GM19467 (cell line): ENCODE measurements around the gene CAMK2G.
"Not testable (repeated sequence)": the region's sequence is repeated elsewhere in the genome, so short reads cannot be mapped to it uniquely, and the experiment has no call there.

Experiments used
- ATAC-seq: cut with Tn5 transposase; IDR thresholded peaks from one replicate; pipeline ENCODE4 v1.9.1; 2021; ENCODE audit warnings: mild to moderate bottlenecking, moderate library complexity; ENCODE audit not compliant: unreplicated experiment

CAMK2G gene

DNA sequence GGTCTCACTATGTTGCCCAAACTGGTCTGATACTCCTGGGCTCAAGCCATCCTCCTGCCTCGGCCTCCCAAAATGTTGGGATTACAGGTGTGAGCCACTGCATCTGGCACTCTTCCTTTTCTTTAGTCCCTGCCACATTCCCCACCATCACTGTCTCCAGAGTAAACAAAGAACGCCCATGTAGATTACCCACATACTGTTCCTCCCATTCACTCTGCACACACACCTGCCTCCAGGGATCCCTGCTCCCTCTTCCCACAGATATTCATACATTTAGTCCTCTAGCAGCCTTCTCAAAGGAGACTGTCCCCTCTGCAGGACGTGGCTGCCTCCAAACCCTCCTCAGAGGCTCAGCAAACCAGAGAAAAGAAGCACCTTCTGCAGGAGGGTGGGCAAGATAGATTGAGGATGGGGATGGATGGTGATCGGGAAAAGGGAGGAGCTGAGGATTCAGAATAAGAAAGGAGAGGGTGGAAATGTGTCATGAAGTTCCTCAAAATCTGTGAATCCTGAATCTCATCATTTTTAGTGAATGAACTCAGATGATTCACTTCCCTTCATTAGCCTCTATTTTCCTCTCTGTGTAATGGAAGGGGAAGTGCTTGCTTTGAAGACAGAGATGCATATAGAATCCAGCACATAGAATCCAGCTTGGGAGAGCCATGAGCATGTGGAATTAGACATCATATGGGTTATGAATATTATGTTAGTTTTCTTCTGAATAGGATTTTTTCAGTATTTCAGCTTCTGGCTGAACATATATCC lies 31.1 kb upstream of the CAMK2G start:
- ATAC-seq, result no peak

DNA sequence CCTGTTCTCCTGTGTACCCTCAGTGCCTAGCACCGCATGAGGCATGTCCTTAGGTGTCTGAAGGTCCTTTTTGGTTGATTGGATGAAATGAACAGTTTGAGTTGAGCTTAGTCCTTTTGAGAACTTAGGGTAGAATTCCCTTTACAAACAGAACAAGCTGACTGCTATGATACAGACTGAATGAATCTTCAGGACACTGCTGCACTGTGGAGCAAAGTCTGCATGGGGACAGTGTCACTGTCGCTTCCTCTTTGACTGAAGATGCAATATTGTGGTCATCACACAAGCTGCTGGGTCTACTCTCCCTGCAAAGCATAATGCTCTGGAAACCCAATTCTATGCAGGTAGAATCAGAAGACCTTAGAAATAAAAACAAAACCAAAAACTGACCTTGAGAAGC lies 28.0 kb upstream of the CAMK2G start:
- ATAC-seq, result no peak

DNA sequence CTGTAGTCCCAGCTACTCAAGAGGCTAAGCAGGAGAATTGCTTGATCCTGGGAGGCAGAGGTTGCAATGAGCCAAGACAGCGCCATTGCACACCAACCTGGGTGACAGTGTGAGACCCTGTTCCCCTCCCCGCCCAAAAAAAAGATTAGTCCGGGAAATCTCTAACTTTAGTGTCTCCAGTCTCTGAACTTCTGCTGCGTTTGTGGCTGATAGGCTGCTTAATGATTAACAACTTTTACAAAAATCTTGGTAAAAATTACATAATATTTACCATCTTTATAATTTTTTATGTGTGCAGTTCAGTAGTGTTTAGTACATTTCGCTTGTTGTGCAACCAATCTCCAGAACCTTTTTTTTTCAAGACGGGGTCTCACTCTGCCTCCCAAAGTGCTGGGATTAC lies 26.9 kb upstream of the CAMK2G start:
- no peak for ATAC-seq

DNA sequence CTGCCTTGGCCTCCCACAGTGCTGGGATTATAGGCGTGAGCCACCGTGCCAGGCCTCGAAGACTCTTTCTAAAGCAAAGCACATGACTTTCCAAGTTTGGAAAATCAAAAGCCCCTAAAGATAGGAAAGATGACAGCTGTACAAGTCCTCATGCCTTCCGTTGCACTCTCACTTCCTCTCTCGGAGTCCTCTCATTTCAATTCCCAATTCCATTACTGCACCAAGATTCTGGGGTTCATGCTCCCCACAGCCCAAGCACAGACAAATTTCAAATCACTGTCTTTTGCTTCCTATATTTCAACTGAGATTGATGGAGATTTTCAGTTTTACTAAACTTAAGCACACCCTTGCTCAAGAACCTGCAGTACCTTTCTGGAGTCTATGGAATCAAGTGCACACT lies 25.7 kb upstream of the CAMK2G start:
- no peak for ATAC-seq

DNA sequence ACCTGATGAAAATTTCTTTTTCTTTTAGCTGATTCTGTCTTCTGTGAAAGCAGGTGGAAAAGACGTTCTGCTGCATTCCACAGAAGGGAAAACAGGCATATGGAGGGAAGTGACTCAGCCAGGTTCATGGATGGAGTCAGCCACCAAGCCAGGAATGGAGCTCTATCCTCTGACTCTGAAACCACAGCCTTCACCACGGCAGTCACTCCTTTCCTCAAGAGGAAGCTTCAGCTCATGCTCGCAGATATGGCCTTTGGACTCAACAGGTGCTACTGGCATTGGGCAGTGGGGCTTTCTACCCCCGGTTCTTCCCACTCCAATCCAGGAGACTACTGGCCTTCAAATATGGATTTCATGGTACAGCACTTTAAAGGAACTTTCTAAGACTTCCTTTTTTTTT lies 25.1 kb upstream of the CAMK2G start:
- no peak for ATAC-seq

DNA sequence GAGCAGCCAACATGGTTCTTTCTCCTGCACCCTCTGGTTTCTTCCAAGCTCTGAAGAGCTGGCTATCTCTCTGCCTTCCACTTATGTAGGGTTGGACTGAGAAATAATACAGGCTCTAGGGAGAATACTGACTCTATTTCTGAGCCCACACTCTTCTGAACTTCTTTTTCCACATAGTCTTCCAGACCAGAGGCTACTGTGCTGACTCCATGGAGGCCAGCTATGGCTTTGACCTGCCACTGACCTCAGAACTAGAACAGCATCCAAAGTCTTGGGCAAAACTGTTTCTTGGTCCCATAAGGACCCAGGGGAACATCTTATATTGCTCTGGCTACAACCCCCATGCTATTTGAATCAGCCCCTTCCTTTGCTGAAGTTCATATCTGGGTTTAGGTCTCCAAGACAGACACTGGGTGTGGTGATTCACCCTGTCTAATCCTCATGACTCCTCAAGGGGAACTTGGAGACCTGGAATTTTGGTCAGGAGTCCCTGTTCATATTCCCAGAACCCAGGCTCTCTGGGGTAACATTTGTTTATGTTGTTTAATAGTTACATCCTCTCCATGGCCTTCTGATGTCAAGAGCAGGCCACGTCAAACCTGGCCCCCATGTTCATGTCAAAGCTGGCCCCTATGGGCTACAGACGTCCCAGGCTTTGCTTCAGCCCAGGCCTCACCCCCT lies 24.5 kb upstream of the CAMK2G start:
- ATAC-seq, result no peak

DNA sequence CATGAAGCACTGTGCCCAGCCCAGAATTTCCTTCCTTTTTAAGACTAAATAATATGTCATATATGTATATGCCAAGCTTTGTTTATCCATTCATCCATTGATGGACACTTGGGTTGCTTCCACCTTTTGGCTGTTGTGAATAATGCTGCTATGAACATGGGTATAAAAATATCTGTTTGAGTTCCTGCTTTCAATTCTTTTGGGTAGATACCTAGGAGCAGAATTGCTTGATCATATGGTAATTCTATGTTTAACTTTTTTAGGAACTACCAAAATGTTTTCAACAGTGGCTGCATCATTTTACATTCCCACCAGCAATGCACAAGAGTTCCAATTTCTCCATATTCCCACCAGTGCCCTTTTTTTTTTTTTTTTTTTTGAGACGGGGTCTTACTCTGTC lies 23.3 kb upstream of the CAMK2G start:
- no peak for ATAC-seq

DNA sequence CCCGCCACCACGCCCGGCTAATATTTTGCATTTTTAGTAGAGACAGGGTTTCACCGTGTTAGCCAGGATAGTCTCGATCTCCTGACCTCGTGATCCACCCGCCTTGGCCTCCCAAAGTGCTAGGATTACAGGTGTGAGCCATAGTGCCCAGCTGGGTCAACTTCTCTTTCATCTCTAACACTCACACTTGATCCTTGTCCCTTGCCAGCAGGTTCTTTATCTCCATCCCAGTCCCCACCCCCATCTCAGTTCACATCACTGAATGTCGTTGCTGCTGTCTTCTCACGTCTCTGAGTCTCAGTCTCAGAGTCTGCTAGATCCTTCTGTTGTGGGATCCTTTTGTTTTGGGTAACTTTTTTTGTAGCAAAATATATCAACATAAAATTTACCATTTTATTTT lies 21.0 kb upstream of the CAMK2G start:
- ATAC-seq, result not testable (repeated sequence)

DNA sequence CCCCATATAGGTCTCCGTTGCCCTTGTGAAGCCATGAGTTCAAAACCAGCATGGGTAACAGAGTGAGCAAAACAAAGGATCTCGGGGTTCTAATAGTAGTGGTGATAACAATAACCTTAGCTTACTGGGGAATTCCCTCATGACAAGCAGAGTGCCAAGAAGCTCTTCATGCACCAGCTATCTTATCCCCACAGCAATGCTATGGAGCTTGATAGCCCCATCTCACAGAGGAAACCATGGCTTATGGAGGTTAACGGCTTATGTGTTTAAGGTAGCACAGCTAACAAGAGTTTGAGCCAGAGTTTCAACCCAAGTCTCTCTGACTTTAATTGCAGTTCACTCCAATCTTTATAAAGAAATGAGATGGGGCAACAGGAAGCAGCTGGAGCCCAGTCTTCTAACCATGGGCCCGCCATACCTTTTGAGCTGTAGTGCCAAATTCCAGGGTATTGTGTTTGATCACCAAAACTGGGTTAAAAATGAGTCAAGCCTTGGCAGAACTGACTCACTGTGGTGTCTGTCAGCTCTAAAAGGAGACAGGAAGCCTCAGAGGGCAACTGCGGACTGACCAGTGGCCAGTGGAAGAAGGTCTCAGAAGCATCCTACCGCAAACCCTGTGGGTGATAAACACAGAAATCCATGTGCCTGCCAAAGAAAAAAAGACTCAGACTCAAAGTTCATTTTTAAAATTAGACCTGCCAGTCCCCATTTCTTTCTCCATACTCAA lies 20.1 kb upstream of the CAMK2G start:
- ATAC-seq, result no peak

DNA sequence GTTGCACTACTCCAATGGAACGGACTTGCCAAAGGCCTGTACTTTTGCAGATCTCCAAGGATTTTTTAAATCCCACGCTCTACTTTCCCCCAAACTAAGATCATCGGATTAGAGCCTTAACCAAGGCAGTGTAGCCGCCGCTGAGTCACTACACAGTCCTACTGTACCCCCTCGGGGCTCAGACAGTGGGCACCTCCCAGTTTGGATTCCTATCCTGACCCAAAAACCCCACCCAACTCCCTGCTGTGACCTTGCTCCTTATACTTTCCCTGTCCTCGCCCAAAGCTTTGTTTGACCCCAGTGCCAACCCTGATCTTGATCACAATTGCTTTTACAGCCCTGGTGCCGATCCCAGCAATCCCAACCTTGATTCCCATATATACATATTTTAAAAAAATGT lies 19.1 kb upstream of the CAMK2G start:
- no peak for ATAC-seq

DNA sequence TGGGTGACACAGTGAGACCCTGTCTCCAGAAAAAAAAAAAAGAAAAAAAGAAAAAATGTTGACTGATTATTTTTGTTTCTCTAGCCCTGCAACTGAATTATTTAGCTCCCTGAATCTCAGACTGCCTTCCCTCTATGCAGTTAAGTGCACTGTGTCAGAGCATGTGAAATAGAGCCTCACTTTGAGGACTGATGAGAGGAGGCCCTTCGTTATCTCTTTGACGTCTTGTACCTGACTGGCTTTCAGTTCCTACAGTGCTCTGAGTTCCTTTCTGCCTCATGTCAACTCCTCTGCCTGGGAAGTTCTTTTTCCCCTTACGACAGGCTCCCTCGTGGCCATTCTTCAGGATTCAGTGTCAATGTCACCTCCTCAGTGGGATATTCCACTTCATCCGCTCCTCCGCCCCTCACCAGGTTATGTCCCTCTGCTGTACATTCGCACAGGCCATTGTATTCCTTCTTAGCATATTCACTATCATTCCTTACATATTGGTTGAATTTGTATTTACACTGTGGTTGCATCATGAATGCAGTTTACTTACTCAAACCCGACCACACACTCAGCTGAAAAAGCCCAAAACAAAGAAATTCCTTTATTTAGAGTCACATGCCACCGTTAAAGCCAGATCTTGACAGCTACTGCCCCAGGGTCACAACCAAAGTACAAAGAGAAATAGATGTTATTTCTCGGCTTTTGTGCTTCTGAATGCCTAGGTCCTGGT lies 18.1 kb upstream of the CAMK2G start:
- ATAC-seq, result no peak

DNA sequence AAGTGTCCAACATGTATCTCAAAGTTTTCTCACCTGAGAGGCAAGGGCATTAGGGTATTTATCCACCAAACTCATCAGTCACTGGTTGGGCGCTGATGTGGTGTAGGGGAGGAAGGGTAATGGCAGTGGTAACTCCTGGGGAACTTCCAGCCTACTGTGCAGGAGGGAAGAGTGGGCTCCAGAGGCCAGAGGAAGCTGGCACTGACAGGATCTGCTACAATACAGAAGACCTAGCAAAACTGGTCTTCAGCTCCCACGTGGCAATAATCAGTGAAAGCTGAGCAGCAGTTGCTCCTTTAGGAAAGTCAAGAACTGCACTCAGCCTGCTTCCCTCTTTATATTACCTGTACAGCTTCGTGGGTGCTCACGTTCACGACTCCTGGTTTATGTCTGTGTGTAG lies 17.2 kb upstream of the CAMK2G start:
- ATAC-seq, result no peak

DNA sequence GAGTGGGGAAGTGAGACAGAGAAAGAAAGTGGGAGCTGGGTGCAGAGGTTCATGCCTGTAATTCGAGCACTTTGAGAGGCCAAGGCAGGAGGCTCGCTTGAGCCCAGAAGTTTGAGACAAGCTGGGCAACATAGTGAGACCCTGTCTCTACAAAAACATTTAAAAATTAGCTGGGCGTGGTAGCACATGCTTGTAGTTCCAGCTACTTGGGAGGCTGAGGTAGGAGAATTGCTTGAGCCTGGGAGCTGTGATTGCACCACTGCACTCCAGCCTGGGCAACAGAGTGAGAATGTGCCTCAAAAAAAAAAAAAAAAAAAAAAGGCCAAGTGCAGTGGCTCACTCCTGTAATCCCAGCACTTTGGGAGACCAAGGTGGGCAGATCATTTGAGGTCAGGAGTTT lies 16.5 kb upstream of the CAMK2G start:
- not testable (repeated sequence) for ATAC-seq

DNA sequence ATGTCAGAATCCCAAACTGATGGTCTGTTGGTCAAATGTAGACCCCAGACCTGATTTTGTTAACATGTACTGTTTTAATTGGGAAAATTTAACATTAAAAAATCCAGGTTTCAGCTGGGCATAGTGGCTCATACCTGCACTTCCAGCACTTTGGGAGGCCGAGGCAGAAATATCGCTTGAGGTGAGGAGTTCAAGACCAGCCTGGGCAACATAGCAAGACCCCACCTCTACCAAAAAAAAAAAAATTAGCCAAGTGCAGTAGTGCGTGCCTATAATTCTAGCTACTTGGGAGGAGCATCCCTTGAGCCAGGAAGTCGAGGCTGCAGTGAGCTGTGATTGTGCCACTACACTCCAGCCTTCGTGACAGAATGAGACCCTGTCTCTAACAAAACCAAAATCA lies 15.9 kb upstream of the CAMK2G start:
- ATAC-seq, result no peak

DNA sequence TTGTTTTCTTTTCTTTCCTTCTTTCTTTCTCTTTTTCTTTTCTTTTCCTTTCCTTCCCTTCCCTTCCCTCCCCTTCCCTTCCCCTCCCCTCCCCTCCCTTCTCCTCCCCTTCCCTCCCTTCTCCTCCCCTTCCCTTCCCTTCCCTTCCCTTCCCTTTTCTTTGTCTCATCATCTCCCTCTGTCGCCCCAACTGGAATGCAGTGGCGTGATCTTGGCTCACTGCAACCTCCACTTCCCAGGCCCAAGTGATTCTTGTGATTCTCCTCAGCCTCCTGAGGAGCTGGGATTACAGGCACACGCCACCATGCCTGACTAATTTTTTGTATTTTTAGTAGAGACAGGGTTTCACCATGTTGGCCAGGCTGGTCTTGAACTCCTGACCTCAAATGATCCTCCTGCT lies 15.1 kb upstream of the CAMK2G start:
- not testable (repeated sequence) for ATAC-seq

DNA sequence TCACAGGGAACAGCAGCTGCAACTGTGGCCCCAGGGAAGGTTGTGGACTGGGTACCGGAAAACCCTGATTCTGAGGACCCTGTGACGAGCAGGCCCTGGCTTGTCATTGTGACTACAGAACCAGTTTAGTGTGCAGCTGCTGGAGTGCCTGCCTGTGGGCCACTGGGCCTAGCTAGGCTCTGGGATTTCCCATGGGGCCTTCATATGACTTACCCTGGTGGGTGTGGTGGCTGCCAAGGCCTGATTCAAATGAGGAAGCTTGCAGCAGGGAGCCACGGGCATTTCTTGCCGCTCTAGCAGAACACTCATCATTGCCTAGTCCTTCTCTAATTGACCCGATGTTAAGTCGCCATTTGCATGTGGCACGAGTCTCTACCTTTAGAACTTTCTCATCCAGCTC lies 14.7 kb upstream of the CAMK2G start:
- ATAC-seq, result no peak

DNA sequence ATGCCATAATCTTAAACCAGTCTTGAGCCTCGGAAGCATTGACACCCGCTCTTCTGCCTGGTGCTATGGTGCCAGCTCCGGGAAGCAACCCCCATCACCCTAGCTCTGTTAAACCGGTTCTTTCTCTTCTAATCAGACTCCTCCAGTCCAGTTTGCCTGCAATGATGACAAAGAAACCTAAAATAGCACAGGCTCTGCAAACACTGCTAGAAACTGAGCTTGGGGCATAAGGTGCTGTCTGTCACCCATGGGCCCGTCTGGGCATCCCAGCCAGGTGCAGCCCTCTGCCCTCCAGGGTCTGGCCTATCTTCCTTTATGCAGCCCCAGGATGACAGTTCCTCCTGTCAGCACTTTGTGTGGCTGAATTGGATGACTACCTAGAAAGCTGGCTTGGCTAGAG lies 14.2 kb upstream of the CAMK2G start:
- no peak for ATAC-seq

DNA sequence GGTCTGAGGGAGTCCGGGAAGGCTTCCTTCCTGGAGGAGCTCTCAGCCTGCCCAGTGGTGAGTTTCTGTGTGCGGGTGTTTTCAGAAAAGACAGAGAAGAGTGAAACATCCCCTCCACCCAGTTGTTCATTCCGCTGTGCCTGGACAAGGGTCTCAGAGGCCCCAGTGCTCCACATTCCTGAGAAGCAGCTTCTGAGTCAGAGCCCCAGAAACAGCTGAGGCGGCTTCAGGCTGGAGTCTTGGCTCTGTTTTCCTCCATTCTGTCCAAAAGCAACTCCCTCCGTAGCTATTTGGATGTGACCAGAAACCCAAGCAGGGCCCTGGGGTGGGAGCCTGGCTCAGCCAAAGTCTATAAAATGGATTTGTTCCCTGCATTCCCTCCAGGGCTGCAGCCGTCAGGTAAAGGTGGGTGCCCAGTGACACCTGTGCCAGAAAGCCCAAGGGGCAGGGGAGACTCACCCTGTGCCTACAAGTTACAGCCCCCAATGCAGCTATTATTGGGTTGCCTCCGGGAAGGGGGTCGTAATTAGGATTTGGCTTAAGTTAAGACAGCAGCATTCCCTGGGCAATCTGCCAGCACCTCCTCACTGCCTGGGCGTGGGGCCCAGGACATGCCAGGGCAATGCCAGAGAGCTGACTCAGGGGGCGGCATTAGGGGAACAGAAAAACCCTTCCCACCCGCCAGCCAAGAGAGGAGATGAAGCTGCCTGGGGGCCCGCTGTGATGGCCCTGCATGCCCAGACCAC lies 13.1 kb upstream of the CAMK2G start:
- no peak for ATAC-seq

DNA sequence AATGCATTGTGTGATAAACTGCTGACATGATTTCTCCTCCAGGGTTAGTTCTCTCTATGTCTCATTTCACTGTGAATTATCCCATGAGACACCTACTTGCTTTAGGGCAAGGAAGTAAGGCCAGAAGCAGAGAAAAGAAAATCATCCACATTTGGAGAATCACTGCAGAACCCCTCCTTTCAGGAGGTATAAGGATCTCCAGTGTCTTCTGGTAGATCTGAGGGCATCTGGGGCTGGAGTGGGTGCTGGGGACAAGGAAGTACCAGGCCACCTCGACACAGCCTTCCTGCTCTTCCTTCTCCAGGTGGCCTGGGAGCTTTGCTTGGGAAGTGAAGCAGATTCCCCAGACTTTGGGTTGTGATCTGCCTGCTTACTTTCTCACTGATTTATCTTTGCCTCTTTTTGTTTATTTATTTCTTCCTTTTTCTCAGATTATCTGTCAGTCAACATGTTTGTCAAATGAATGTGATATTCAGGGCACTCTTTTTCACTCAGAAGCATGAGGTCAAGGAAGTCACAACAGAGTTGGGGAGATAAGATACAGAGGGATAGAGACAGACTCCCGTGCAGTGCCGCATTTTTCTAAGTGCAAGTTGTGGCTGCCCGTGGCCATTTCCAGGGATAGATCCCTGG lies 12.4 kb upstream of the CAMK2G start:
- ATAC-seq, result no peak

DNA sequence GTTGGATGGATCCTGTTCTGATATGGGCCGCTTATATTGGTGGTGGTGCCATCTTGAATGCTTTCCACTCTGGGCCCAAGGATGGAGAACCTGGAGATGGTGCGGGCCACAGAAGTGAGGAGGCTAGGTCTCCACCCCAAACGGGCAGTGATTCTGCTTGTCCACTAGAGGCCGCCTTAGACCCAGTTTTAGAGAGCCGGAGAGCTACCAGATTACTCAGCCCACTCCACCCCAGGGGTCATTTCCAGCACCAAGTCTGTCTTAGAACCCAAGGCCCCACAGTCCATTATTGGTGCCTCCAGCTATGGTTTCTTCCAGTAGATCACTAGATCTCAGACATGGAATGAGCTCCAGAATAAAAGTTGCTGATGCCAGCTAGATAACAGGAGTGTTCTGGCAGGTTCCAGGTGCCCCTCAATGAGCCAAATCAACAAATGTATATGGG lies 11.8 kb upstream of the CAMK2G start:
- ATAC-seq, result peak; percentile 70
